Suprapubic skin (tissue), 4 donors: ENCODE results near the gene RGS12. TPM values are rescaled to one million over a fixed set of nuclear protein-coding genes. Genes with fewer than 3 reads are reported as not detected.

Source experiments
- DNase-seq, 2 donors: peaks; one replicate each; pipeline ENCODE4 v3.0.0-alpha.2; 2019; ENCODE audit warnings: low spot score in 2 of 2
- H3K27ac ChIP-seq: fragments of 200-600 bp; sonication (generic); one replicate; pipeline ENCODE4 v1.5.1; 2019
- H3K27me3 ChIP-seq: fragments of 200-600 bp; sonication (generic); one replicate; pipeline ENCODE4 v1.5.1; 2019
- H3K36me3 ChIP-seq: fragments of 200-600 bp; sonication (generic); one replicate; pipeline ENCODE4 v1.5.1; 2019
- H3K4me1 ChIP-seq: fragments of 200-600 bp; sonication (generic); one replicate; pipeline ENCODE4 v1.5.1; 2019
- H3K4me3 ChIP-seq: fragments of 200-600 bp; sonication (generic); one replicate; pipeline ENCODE4 v1.5.1; 2019; ENCODE audit warnings: mild to moderate bottlenecking
- H3K9me3 ChIP-seq: fragments of 200-600 bp; sonication (generic); one replicate; pipeline ENCODE4 v1.5.1; 2019
- EP300 ChIP-seq: sonication (generic); formaldehyde crosslinking; IDR thresholded peaks from one replicate; pipeline ENCODE4 v1.6.1; 2017; ENCODE audit warnings: antibody characterized with exemption
- POLR2A ChIP-seq, 2 donors: fragments of 450-650 bp; IDR thresholded peaks; one replicate each; pipeline ENCODE4 v1.6.1; 2017; ENCODE audit warnings: antibody characterized with exemption in 2 of 2, mild to moderate bottlenecking in 2 of 2, moderate library complexity in 2 of 2
- POLR2AphosphoS5 ChIP-seq, 3 donors: sonication (generic); formaldehyde crosslinking; IDR thresholded peaks; one replicate each; pipeline ENCODE4 v1.6.1; 2017; ENCODE audit warnings: antibody characterized with exemption in 3 of 3
- WGBS: methylation state at CpG from one replicate; pipeline ENCODE4 v1.1.5; 2018; 5-methylcytosine and 5-hydroxymethylcytosine counted together
- total RNA-seq, 4 donors: library from RNA; depleted of rRNA; stranded (reverse); fragments of >200 nt; gene quantifications; one replicate each; pipeline ENCODE4 v1.1.0, GENCODE V29; 2016
- TF ChIP-seq, protein P1 (sequence below), 2 donors: fragments of 200-600 bp in 1 of 2; fragments of 450-650 bp in 1 of 2; sonication (generic) in 1 of 2; IDR thresholded peaks; one replicate each; pipeline ENCODE4 v1.5.1; 2016 to 2019; ENCODE audit warnings: antibody characterized with exemption in 2 of 2, mild to moderate bottlenecking in 1 of 2, moderate library complexity in 1 of 2

The RGS12 gene
- total RNA-seq, 4 donors from 2014 or later, result 65.8 to 246 (median 118) TPM

- WGBS, result 76% methylated on average over 14 of the region's 14 CpGs
- Histone ChIP-seq H3K27me3 (no peaks in the 10 kb centered on the region), H3K36me3 (no peaks in the 10 kb centered on the region), H3K4me3 (no peak overlapping the region), H3K4me1 (peaks cover 29% of the 10 kb centered on the region), H3K27ac (no peak overlapping the region), H3K9me3 (no peaks in the 10 kb centered on the region)
- peak in 1 of 2 donors; percentile 49 for DNase-seq
- no peak for TF ChIP-seq POLR2A (IDR thresholded peaks at IDR 0.05)
- TF ChIP-seq, protein P1, sequence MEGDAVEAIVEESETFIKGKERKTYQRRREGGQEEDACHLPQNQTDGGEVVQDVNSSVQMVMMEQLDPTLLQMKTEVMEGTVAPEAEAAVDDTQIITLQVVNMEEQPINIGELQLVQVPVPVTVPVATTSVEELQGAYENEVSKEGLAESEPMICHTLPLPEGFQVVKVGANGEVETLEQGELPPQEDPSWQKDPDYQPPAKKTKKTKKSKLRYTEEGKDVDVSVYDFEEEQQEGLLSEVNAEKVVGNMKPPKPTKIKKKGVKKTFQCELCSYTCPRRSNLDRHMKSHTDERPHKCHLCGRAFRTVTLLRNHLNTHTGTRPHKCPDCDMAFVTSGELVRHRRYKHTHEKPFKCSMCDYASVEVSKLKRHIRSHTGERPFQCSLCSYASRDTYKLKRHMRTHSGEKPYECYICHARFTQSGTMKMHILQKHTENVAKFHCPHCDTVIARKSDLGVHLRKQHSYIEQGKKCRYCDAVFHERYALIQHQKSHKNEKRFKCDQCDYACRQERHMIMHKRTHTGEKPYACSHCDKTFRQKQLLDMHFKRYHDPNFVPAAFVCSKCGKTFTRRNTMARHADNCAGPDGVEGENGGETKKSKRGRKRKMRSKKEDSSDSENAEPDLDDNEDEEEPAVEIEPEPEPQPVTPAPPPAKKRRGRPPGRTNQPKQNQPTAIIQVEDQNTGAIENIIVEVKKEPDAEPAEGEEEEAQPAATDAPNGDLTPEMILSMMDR (IDR thresholded peaks at IDR 0.05), result no peak
Measured at GRCh38 chr4:3308691-3309090, 15.9 kb downstream of the RGS12 start.

DNA sequence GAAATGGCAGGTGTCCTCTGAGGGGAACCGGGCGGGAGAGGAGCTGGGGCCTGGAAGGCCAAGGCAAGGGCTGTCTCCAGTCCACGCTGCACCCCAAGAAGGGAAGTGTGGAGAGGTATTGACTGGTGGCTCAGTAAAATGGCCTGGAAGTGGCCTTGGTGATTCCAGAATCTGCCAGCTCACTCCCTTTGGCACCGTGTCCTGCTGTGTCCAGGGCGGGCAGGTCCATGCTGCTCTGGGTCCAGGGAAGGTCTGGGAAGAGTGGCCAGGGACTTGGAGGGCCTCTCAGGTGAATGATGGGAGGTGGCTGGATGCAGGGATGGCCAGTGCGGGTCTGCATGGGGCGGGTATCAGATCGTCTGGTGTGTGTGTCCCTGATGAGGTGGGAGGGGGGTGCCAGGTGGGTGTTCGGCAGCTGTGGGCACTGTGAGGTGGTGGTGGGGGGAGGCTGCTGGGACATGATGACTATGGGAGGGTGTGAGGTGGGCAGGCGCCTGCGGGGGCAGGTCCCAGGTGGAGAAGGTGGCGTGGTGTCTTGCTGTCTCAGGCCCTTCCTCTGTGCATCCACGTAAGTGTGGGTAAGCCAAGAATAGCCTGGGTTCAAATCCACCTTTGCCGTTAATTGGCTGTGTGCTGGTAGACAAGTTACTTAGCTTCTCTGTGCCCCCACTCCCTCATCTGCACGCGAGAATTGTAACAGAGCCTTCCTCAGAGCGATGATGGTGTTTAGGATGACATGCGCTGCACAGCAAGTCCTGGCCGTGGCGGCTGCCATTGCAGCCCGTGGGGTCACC is 17.7 kb downstream of the RGS12 start:
- H3K27me3 ChIP-seq, result no peaks in the 10 kb centered on the region
- 88% methylated on average over 14 of the region's 21 CpGs for WGBS
- no peak overlapping the region for H3K27ac ChIP-seq
- DNase-seq, result no peak
- H3K4me3 ChIP-seq, result no peak overlapping the region
- TF ChIP-seq POLR2A (IDR thresholded peaks at IDR 0.05) (no peak), POLR2AphosphoS5 (IDR thresholded peaks at IDR 0.05) (no peak), EP300 (no peak)
- TF ChIP-seq, protein P1 (IDR thresholded peaks at IDR 0.05), result no peak
- no peaks in the 10 kb centered on the region for H3K36me3 ChIP-seq
- H3K4me1 ChIP-seq, result peaks cover 15% of the 10 kb centered on the region
- H3K9me3 ChIP-seq, result no peaks in the 10 kb centered on the region

- 85% methylated on average over 12 of the region's 13 CpGs for WGBS
- Histone ChIP-seq H3K4me3 (no peak overlapping the region), H3K27ac (no peak overlapping the region), H3K27me3 (no peaks in the 10 kb centered on the region), H3K4me1 (peaks cover 10% of the 10 kb centered on the region), H3K36me3 (no peaks in the 10 kb centered on the region), H3K9me3 (no peaks in the 10 kb centered on the region)
- no peak for DNase-seq
- TF ChIP-seq, protein P1 (IDR thresholded peaks at IDR 0.05), result no peak
- TF ChIP-seq EP300 (no peak), POLR2AphosphoS5 (IDR thresholded peaks at IDR 0.05) (no peak)
Measured at GRCh38 chr4:3311095-3311372, 18.2 kb downstream of the RGS12 start.

GRCh38 chr4:3311489-3312171 is 18.8 kb downstream of the RGS12 start:
- TF ChIP-seq, protein P1 (IDR thresholded peaks at IDR 0.05), result no peak
- TF ChIP-seq POLR2A (IDR thresholded peaks at IDR 0.05) (no peak), POLR2AphosphoS5 (IDR thresholded peaks at IDR 0.05) (no peak), EP300 (no peak)
- no peak overlapping the region for H3K4me3 ChIP-seq
- WGBS, result 81% methylated on average over 13 of the region's 13 CpGs
- H3K36me3 ChIP-seq, result peaks cover 4% of the 10 kb centered on the region
- peaks cover 4% of the 10 kb centered on the region for H3K4me1 ChIP-seq
- H3K9me3 ChIP-seq, result no peaks in the 10 kb centered on the region
- peak in 1 of 2 donors; percentile 15 for DNase-seq
- no peak overlapping the region for H3K27ac ChIP-seq
- no peaks in the 10 kb centered on the region for H3K27me3 ChIP-seq

DNA sequence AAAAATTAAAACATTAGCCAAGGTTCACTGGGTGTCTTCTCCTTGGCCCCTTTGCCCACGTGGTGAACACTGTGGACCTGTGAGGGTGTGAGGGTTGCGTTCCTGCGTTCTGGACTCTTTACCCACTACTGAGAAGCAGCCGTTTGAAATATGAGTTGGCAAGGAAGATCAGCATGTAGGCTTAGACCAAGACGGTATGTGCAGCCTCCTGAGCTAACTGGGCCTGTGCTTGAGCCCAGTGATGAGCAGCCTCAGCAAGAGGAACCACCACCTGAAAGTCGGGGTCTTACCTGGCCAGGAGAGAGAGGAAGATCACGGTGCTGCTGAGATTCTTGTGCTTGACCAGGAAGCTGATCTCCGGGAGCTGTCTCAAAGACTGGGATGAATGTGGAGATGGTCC is 19.5 kb downstream of the RGS12 start:
- Histone ChIP-seq H3K4me1 (peaks cover 3% of the 10 kb centered on the region), H3K36me3 (peaks cover 11% of the 10 kb centered on the region), H3K9me3 (no peaks in the 10 kb centered on the region), H3K27me3 (no peaks in the 10 kb centered on the region), H3K4me3 (no peak overlapping the region), H3K27ac (no peak overlapping the region)
- 88% methylated on average over 8 of the region's 8 CpGs for WGBS
- no peak for TF ChIP-seq POLR2AphosphoS5 (IDR thresholded peaks at IDR 0.05)
- no peak for TF ChIP-seq EP300
- TF ChIP-seq POLR2A (IDR thresholded peaks at IDR 0.05), result no peak
- TF ChIP-seq, protein P1 (IDR thresholded peaks at IDR 0.05), result no peak
- DNase-seq, result peak in 1 of 2 donors; percentile 25
